GM21528 (cell line): ENCODE results near the gene LAMP5.

ENCODE experiments used
- ATAC-seq: cut with Tn5 transposase; IDR thresholded peaks from one replicate; pipeline ENCODE4 v1.9.1; 2021; ENCODE audit warnings: mild to moderate bottlenecking, moderate library complexity; ENCODE audit not compliant: unreplicated experiment, low FRiP score

LAMP5 gene

GRCh38 chr20:9514461-9515213 is at the start of gene LAMP5:
Gene LAMP5 (plus strand): TSS chr20:9514590. CDS start chr20:9514853, 263 bp downstream.
- ATAC-seq = no peak

GRCh38 chr20:9467995-9468394 is 46.4 kb upstream of the LAMP5 start:
- ATAC-seq = no peak

- no peak for ATAC-seq
Measured at GRCh38 chr20:9474835-9475415, 39.5 kb upstream of the LAMP5 start.

GRCh38 chr20:9475456-9475855 is 38.9 kb upstream of the LAMP5 start:
- no peak for ATAC-seq

- no peak for ATAC-seq
Measured at GRCh38 chr20:9476174-9476573, 38.2 kb upstream of the LAMP5 start.

- ATAC-seq = no peak
Measured at GRCh38 chr20:9476637-9477036, 37.8 kb upstream of the LAMP5 start.

GRCh38 chr20:9478771-9479170 is 35.6 kb upstream of the LAMP5 start:
- no peak for ATAC-seq

GRCh38 chr20:9480066-9480465 is 34.3 kb upstream of the LAMP5 start:
- ATAC-seq = no peak

- peak; percentile 57 for ATAC-seq
Measured at GRCh38 chr20:9482180-9482579, 32.2 kb upstream of the LAMP5 start.

GRCh38 chr20:9483131-9483530 is 31.3 kb upstream of the LAMP5 start:
- no peak for ATAC-seq

- no peak for ATAC-seq
Measured at GRCh38 chr20:9485614-9486340, 28.6 kb upstream of the LAMP5 start.

- no peak for ATAC-seq
Measured at GRCh38 chr20:9487231-9487630, 27.2 kb upstream of the LAMP5 start.

- no peak for ATAC-seq
Measured at GRCh38 chr20:9488063-9488462, 26.3 kb upstream of the LAMP5 start.

GRCh38 chr20:9490161-9490560 is 24.2 kb upstream of the LAMP5 start:
- ATAC-seq = no peak

- no peak for ATAC-seq
Measured at GRCh38 chr20:9490631-9491030, 23.8 kb upstream of the LAMP5 start.

GRCh38 chr20:9491324-9491723 is 23.1 kb upstream of the LAMP5 start:
- no peak for ATAC-seq

- ATAC-seq = no peak
Measured at GRCh38 chr20:9492067-9492466, 22.3 kb upstream of the LAMP5 start.

GRCh38 chr20:9493803-9494202 is 20.6 kb upstream of the LAMP5 start:
- no peak for ATAC-seq

- no peak for ATAC-seq
Measured at GRCh38 chr20:9495701-9496100, 18.7 kb upstream of the LAMP5 start.

- no peak for ATAC-seq
Measured at GRCh38 chr20:9496155-9496554, 18.2 kb upstream of the LAMP5 start.

GRCh38 chr20:9498322-9498721 is 16.1 kb upstream of the LAMP5 start:
- ATAC-seq = no peak
